ENCODE data around the gene TAF4. TPM values are rescaled to one million over a fixed set of nuclear protein-coding genes. Genes with fewer than 3 reads are reported as not detected.
"Not testable (repeated sequence)": the region's sequence is repeated elsewhere in the genome, so short reads cannot be mapped to it uniquely, and the experiment has no call there.

The TAF4 gene
- total and polyA plus RNA-seq, 2 donors (not counting 1 experiment from before 2014, with no cell fraction given): 2.6 to 3.0 TPM

DNA sequence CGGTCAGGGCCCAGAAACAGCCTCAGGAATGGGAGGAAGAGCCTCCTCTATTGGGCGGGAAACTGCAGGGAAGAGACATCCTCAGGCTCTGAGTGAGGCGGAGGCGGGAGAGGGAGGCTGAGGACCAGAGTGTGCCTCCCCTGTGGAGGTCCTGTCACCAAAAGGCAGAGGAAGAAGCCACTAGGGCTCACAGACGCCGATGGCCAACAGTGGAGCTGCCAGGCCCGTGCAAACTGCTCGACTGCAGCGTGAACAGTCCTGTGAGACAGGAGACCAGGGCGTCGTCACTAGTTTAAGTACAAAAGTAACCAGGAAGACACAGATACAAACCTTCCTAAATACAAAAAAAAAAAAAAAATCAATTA is 82.7 kb downstream of the TAF4 start:
- H2AFZ ChIP-seq (ENCODE audit: low read length): no peak overlapping the region
- H3K4me1 ChIP-seq (ENCODE audit: control insufficient read depth, extremely low read depth, insufficient read depth, low read length): no peaks in the 10 kb centered on the region
- no peak overlapping the region for H3K4me3 ChIP-seq (replicated peaks in 1 of 4; ENCODE audit: control extremely low read depth in 1 of 4, insufficient read depth in 1 of 4, low read depth in 3 of 4, low read length in 4 of 4)
- H3K9ac ChIP-seq (ENCODE audit: insufficient read depth, low read length): no peak overlapping the region
- H3K36me3 ChIP-seq (ENCODE audit: control insufficient read depth, insufficient read depth, low read length): peaks cover 4% of the 10 kb centered on the region
- H3K79me2 ChIP-seq (ENCODE audit: control insufficient read depth, insufficient read depth, low read length): no peaks in the 10 kb centered on the region
- TF ChIP-seq, protein P1, sequence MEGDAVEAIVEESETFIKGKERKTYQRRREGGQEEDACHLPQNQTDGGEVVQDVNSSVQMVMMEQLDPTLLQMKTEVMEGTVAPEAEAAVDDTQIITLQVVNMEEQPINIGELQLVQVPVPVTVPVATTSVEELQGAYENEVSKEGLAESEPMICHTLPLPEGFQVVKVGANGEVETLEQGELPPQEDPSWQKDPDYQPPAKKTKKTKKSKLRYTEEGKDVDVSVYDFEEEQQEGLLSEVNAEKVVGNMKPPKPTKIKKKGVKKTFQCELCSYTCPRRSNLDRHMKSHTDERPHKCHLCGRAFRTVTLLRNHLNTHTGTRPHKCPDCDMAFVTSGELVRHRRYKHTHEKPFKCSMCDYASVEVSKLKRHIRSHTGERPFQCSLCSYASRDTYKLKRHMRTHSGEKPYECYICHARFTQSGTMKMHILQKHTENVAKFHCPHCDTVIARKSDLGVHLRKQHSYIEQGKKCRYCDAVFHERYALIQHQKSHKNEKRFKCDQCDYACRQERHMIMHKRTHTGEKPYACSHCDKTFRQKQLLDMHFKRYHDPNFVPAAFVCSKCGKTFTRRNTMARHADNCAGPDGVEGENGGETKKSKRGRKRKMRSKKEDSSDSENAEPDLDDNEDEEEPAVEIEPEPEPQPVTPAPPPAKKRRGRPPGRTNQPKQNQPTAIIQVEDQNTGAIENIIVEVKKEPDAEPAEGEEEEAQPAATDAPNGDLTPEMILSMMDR (conservative IDR thresholded peaks at IDR 0.05 in 1 of 2, IDR thresholded peaks at IDR 0.05 in 1 of 2; ENCODE audit: low read depth in 1 of 2, low read length in 2 of 2): no peak
- no peak for TF ChIP-seq EZH2 (IDR thresholded peaks at IDR 0.05; ENCODE audit: low read length, missing control alignments)
- H4K20me1 ChIP-seq (ENCODE audit: control insufficient read depth, extremely low read depth, insufficient read depth, low read length): no peaks in the 10 kb centered on the region
- H3K9me3 ChIP-seq (ENCODE audit: control insufficient read depth, insufficient read depth, low read depth, low read length): no peaks in the 10 kb centered on the region
- H3K4me2 ChIP-seq (ENCODE audit: extremely low read depth, insufficient read depth, low read length): no peak overlapping the region
- no peak overlapping the region for H3K27ac ChIP-seq (ENCODE audit: insufficient read depth, low read length)
- H3K27me3 ChIP-seq (ENCODE audit: control insufficient read depth, insufficient read depth, low read length): no peaks in the 10 kb centered on the region
- DNase-seq (ENCODE audit: low read depth in 2 of 2): no peak

DNA sequence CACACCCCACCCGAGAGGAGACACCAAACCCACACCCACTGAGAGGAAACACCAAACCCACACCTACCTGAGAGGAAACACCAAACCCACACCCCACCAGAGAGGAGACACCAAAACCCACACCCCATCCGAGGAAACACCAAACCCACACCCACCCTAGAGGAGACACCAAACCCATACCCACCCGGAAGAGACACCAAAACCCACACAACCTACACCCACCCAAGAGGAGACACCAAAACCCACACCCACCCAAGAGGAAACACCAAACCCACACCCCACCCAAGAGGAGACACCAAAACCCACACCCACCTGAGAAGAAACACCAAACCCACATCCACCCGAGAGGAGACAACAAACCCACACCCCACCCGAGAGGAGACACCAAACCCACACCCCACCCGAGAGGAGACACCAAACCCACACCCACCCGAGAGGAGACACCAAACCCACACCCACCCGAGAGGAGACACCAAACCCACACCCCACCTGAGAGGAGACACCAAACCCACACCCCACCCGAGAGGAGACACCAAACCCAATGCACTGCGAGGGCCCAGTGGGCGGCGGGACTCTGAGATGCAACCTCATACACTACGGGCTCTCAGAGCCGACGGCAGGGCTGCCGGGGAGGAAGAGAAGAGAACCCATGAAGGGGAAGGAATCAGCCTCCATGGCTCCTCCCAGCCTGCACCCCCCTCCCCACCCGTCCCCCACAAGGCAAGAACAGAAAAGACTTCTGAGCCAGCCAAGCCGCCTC is 83.3 kb downstream of the TAF4 start:
- DNase-seq (ENCODE audit: low read depth in 2 of 2): no peak

DNA sequence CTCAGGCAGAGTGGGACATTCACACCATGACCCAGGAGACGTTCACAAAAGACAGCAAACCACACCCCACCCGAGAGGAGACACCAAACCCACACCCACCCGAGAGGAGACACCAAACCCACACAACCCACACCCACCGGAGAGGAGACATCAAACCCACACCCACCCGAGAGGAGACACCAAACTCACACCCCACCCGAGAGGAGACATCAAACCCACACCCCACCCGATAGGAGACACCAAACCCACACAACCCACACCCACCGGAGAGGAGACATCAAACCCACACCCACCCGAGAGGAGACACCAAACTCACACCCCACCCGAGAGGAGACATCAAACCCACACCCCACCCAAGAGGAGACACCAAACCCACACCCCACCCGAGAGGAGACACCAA is 84.0 kb downstream of the TAF4 start:
- H3K9me3 ChIP-seq (ENCODE audit: control insufficient read depth, insufficient read depth, low read depth, low read length); H3K36me3 ChIP-seq (ENCODE audit: control insufficient read depth, insufficient read depth, low read length); H3K4me2 ChIP-seq (ENCODE audit: extremely low read depth, insufficient read depth, low read length); H2AFZ ChIP-seq (ENCODE audit: low read length); H3K27ac ChIP-seq (ENCODE audit: insufficient read depth, low read length); H3K4me3 ChIP-seq (replicated peaks in 1 of 4; ENCODE audit: control extremely low read depth in 1 of 4, insufficient read depth in 1 of 4, low read depth in 3 of 4, low read length in 4 of 4); H3K4me1 ChIP-seq (ENCODE audit: control insufficient read depth, extremely low read depth, insufficient read depth, low read length); H3K79me2 ChIP-seq (ENCODE audit: control insufficient read depth, insufficient read depth, low read length); H4K20me1 ChIP-seq (ENCODE audit: control insufficient read depth, extremely low read depth, insufficient read depth, low read length); H3K9ac ChIP-seq (ENCODE audit: insufficient read depth, low read length); H3K27me3 ChIP-seq (ENCODE audit: control insufficient read depth, insufficient read depth, low read length); DNase-seq (ENCODE audit: low read depth in 2 of 2): not testable (repeated sequence)

More for the DNA sequence above, 83.3 kb downstream of the TAF4 start:
- H3K79me2 ChIP-seq (ENCODE audit: control insufficient read depth, insufficient read depth, low read length): no peaks in the 10 kb centered on the region
- H3K9ac ChIP-seq (ENCODE audit: insufficient read depth, low read length): no peak overlapping the region
- H3K36me3 ChIP-seq (ENCODE audit: control insufficient read depth, insufficient read depth, low read length): peaks cover 2% of the 10 kb centered on the region
- H3K4me3 ChIP-seq (replicated peaks in 1 of 4; ENCODE audit: control extremely low read depth in 1 of 4, insufficient read depth in 1 of 4, low read depth in 3 of 4, low read length in 4 of 4): no peak overlapping the region
- no peak overlapping the region for H2AFZ ChIP-seq (ENCODE audit: low read length)
- no peaks in the 10 kb centered on the region for H3K27me3 ChIP-seq (ENCODE audit: control insufficient read depth, insufficient read depth, low read length)
- H3K27ac ChIP-seq (ENCODE audit: insufficient read depth, low read length): no peak overlapping the region
- no peak for TF ChIP-seq EZH2 (IDR thresholded peaks at IDR 0.05; ENCODE audit: low read length, missing control alignments)
- TF ChIP-seq, protein P1 (conservative IDR thresholded peaks at IDR 0.05 in 1 of 2, IDR thresholded peaks at IDR 0.05 in 1 of 2; ENCODE audit: low read depth in 1 of 2, low read length in 2 of 2): no peak
- no peaks in the 10 kb centered on the region for H3K4me1 ChIP-seq (ENCODE audit: control insufficient read depth, extremely low read depth, insufficient read depth, low read length)
- H3K4me2 ChIP-seq (ENCODE audit: extremely low read depth, insufficient read depth, low read length): no peak overlapping the region
- H3K9me3 ChIP-seq (ENCODE audit: control insufficient read depth, insufficient read depth, low read depth, low read length): no peaks in the 10 kb centered on the region
- no peaks in the 10 kb centered on the region for H4K20me1 ChIP-seq (ENCODE audit: control insufficient read depth, extremely low read depth, insufficient read depth, low read length)

All from fibroblast of lung (primary cell).